LHCN-M2 (cell line): ENCODE measurements around the gene PROSER3. TPM values are rescaled to one million over a fixed set of nuclear protein-coding genes. Genes with fewer than 3 reads are reported as not detected.
"Not testable (repeated sequence)": the region's sequence is repeated elsewhere in the genome, so short reads cannot be mapped to it uniquely, and the experiment has no call there.

ENCODE experiments used
- DNase-seq: peaks from one replicate; pipeline ENCODE4 v3.0.0-alpha.2; 2012; ENCODE audit warnings: low read depth
- total RNA-seq: library from RNA; depleted of rRNA; stranded (reverse); fragments of >200 nt; gene quantifications from 2 replicates; pipeline ENCODE4 v1.2.3, GENCODE V29; 2014

PROSER3 gene
- total RNA-seq, 1 experiment from 2014 or later = 7.2 TPM

DNA sequence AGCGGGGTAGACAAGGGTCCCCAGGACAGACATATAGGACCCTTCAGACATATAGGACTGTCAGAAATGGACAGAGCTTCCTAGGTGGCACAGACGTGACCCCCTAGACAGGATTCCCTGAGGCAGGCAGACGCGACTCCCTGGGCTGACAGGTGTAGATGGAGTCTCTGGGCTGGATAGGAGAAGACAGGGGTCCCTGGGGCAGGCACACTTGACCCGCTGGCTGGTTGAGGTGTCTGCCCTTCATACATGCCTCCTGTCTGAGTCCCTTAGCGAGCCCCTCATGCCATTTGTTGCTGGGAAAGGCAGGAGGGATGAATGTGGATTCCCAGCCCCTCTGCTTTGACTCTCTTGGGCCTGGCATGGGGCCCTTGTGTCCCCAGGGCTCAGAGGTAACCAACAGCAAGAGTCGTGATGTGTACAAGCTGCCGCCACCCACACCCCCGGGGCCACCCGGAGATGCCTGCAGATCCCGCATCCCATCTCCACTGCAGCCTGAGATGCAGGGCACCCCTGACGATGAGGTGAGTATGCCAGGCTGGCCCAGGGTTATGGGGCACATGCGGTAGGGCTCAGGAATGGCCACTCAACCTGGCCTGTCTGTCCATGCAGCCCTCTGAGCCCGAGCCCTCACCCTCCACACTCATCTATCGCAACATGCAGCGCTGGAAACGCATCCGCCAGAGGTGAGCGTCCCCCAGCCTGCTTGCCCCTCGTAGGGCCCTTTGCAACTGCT lies 4.2 kb upstream of the PROSER3 start:
- no peak for DNase-seq

DNA sequence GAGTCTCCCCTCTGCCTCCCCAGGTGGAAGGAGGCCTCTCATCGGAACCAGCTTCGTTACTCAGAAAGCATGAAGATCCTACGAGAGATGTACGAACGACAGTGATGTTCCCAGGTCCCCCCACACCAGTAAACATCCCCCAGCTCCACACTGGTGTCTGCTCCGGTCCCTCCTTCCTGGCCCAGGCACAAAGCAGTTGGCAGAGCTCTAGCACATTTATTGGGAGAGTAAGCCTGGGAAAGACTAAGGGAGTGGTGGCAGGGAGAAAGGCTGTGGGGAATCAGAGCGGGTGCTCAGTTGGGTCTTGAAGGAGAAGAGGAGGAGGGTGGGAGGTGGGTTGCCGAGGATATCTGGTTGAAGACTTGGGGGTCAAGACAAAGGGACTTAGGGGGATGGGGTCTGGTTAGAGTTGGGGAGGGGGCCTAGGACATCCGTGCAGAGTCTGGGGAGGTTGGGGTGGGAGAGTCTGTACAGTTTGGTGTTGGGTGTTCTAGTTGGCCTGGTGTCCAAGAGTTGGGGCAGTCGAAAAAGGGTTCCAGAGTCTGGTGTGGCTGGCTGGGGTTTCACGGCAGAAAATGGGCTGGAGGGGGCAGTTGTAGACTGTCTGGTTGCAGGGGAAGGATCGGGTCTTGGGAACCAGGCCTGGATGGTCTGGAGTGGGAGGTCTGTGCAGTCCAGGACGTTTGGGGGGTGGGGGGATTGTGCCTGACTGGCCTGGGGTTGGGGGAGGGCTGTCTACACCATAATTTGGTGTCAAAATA lies 3.4 kb upstream of the PROSER3 start:
- no peak for DNase-seq

DNA sequence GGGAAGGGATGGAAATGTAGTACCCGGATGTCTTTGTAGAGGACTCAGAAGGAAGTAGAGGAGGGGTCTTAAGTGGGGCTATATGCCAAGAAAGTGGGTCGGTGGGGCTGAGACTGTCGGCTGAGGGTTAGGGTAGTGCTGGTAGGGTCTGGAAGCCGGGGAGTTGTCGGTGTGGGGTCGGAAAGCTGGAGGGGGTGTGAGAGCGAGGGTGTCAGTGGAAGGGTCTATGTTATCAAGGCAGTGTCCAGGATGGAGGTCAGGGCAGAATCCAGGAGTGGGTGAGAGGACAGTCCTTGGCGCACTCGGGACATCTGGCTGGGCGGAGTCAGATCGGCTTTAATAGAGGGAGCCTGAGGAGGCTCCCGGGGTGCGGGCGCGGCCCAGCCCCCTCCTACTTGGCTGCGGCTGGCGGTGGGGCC lies 2.8 kb upstream of the PROSER3 start:
- DNase-seq = no peak

DNA sequence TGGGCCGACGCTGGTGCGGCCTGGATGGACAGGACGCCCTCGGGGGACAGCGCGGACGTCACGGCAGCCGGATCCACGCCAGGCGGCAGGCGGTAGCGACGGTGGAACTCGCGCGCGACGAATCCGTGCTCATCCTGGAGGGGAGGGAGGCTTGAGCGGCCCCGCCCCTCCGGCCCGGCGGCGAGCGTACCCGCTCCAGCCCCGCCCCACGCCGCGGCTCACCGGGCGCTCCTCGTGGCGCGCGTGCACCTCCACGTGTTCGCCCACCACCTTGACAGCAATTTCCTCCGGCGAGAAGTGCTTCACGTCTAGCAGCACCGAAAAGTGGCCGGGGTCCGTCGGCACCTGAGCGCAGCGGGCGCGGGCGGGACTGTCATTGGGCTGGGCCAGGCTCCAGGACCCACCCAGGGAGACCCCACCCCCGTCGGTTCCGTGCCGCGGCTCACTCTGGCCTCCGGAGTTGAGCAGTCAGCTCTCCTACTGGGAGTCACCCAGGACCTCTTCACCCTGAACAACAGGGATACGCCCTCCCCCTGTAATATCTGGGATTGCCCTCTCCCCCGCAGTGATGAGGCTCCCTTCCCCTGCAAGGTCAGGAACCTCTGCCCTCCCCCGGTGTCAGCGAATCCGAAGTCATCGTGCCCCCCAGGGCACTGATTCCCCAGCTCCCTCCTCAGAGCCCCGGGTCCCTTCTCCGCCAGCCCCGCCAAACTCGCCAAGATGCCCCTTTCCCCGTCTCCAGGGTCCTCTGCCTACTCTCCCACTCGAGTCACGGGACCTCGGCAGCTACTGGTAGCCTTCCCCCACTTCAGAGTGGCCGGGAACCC lies 2.2 kb upstream of the PROSER3 start:
- no peak for DNase-seq

DNA sequence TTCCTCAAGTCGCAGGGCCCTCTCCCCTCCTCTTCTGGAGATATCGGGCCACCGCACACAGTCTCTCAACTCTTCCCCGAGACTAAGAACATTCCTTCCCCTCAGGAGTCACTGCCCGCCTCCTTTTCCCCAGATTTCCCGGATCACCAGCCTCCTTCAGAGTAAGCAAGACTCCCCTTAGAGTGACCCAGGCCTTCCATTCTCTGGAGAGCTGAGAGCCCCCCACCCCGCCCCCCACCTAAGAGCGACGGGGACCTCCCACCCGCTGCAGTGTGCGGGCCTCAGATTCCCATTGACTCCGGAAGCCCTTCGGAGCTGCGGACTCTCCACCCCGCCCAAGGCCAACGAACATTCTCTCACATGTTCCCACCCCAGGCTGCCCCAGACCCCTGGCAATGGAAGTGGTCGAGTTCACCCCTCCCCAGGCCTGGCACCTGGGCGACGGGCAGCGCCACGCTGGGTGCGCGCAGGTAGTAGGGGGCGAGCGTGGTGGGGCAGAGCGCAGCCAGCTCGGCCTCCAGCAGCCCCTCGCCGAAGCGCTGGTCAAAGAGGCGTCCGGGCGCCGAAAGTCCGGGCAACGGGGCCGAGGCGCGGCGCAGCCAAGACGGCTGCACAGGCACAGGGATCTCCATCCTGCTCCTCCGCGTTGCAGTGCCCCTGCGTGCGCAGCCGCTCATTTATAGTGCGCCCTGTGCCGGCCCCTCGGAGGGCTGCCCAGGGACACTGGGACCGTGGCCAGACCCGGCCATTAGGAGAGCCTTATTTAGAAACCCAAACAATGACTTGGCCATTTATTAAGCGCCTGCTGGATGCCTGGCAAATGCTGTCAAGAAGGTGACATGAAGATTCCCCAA lies 1.4 kb upstream of the PROSER3 start, which contains the start of gene HSPB6:
Gene HSPB6 (minus strand): TSS at position 653 of the 854 bp plus-strand sequence. CDS start 21 bp downstream, at position 632.
- no peak for DNase-seq

DNA sequence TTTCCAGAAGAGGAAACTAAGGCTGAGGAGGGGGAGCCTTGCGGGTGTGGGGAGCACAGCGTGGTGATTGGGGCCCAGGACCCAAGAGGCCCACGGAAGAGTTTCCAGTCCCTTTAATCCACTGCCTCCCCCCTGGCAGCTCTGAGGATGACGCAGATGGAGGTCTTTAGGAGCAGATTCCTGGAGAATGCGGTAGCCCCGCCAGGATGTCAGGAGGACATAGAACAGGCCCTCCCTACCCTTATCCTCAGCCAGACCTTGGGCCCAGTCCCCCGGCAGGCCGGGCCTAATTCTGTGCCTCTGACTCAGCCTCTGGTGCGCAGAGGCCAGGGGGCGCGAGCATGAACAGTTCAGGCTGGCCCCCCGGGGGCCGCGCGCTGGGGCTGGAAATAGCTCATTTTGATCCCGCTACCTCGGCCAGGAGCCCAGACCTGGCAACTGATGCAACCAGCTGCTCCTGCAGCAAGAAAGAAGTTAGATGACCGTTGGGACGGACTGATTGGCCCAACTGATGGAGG lies 686 bp upstream of the PROSER3 start:
- peak; percentile 85 for DNase-seq

DNA sequence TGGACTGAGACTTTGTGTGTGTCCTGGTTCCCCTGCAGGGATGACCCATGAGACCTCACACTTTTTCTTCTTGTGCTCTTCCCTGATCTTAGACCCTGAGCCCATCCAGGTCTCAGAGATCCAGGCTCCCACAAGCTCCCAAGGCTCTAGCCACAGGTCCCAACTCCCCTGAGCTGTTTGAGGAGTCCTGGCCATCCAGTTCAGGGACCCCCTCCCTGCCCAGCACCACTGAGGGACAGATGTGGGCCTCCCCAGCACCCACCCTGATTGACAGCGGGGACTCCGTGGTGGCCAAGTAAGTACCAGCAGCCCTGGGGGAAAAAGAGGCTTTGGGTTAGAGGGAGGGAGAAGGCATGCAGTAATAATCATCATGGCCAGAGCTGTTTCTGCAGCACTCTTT lies 1.7 kb downstream of the PROSER3 start:
- no peak for DNase-seq

DNA sequence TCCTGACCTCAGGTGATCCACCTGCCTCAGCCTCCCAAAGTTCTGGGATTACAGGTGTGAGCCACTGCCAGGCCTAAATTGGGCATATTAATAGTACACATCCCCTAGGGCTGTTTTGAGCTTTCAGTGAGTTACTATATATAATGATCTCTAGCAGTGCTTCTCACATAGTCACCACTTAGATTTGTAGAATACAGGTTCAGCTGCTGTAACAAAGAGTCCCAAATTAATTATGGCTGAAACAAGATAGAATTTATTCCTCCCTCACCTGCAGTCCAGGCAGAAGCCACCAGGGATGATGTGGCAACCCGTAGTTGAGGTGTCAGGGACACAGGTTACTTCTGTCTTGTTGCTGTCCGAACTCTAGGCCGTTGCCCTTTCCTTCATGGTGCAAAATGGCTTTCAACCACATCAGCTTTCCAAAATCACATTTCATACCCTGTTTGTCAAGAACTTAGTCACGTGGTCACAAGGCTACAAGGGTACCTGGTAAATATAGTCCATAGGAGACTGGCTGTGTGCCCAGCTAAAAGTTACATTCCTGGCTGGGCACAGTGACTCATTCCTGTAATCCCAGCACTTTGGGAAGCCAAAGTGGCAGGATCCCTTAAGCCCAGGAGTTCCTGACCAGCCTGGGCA lies 2.9 kb downstream of the PROSER3 start:
- peak; percentile 47 for DNase-seq

DNA sequence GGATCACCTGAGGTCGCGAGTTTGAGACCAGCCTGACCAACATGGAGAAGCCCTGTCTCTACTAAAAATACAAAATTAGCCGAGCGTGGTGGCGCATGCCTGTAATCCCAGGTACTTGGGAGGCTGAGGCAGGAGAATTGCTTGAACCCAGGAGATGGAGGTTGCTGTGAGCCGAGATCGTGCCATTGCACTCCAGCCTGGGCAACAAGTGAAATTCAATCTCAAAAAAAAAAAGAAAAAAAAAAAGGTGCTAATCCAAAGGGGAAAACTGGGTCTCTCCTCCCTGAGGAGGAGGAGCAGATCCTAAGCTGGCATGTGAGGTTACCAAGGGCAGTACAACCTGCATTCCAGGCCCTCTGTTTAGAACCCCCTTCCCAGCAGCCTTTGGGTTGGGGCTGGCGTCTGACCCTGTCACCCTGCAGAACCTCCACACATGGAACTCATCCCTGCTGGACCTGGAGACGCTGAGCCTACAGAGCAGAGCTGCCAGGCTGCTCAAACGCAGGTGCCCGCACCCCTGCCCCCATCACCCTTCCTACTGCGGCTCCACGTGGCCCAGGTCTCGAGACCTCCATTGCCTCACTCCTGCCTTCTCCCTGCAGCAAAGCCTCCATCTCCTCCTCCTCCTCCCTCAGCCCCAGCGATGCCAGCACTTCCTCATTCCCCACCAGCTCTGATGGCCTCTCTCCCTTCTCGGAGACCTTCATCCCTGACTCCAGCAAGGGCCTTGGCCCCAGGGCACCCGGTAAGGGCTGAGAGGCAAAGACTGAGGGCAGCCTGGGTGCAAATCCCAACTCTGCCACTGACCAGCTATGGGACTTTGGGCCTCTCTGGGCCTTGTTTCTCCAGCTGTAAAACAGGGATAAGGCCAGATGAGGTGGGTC lies 6.7 kb downstream of the PROSER3 start:
- no peak for DNase-seq

DNA sequence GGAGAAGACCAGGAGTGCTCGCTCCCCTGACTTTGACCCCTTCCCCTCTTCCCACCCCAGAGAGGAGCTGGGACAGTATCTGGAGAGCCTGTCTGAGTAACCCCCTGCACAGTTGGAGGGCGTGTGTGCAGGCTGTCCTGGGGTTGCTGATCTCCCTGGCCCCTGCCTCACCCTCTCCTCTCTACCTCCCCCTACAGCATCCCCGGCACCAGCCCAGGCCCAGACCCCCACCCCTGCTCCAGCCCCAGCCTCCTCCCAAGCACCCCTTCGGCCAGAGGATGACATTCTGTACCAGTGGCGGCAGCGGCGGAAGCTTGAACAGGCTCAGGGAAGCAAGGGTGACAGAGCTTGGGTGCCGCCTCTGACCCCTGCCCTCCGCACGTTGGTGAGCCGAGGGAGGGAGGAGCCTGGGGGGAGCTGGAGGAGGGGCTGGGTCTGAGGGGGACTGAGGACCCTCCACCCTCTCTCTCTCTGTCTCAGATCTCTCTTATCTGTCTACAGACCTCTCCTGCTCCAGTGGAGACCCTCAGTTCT lies 8.7 kb downstream of the PROSER3 start:
- no peak for DNase-seq

DNA sequence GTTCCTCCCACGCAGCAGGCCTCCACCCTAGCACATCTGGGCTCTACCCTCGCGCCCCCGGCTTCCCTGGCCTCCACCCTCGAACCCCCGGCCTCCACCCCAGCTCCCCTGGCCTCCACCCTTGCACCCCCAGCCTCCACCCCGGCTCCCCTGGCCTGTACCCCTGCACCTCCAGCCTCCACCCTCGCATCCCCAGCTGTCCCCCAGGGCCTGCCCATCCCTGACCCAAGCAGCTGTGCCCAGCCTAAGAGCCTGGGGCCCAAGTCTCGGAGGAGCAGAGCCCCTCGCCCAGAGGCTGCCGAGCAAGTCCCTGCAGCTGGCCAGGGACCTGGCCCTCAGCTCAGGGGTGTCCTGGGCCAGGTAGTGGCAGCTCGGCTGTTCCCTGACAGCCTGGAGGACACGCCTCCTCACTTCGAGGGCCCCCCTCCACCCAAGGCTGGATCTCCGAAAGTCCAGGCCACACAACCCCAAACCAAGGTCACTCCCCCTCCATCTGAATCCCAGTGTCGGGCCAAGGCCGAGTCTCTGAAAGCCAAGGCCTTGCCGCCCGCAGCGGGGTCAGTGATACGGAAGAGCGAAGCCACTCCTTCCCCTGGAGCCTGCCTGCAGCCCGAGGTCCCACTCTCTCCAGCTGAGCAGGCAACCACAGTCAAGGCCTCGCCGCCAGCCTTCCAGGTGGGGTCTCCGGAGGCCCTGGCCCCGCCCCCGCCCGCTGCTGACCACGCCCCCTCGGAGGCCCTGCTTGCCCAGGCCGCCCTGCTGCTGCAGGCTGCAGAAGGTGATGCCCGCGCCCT lies 9.5 kb downstream of the PROSER3 start:
- DNase-seq = no peak

DNA sequence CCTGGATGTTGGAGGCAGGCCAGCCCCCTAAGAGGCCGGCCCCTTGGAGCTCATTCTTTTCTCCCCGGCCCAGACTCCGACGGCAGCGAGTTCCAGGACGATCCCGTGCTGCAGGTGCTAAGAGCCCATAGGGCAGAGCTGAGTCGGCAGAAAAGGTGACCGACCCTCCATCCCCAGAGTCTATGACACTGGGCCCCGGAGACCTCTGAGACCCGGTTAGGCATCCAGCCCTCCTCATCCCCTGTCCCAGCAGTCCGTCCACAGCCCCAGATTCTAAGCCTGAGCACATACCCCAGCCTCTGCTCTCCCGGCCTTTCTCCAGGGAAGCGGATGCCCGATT lies 10.1 kb downstream of the PROSER3 start:
- no peak for DNase-seq

DNA sequence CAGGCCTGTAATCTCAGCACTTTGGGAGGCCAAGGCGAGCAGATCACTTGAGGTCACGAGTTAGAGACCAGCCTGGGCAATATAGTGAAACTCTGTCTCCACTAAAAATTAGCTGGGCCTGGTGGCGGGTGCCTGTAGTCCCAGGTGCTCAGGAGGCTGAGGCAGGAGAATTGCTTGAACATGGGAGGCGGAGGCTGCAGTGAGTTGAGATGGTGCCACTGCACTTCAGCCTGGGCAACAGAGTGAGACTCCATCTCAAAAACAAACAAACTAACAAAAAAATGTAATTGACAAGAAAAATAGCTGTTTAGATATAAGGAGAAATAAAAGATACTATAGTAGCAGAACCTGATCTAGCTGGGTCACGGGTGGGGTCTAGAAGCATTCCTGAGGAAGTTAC lies 14.4 kb downstream of the PROSER3 start:
- DNase-seq = not testable (repeated sequence)

DNA sequence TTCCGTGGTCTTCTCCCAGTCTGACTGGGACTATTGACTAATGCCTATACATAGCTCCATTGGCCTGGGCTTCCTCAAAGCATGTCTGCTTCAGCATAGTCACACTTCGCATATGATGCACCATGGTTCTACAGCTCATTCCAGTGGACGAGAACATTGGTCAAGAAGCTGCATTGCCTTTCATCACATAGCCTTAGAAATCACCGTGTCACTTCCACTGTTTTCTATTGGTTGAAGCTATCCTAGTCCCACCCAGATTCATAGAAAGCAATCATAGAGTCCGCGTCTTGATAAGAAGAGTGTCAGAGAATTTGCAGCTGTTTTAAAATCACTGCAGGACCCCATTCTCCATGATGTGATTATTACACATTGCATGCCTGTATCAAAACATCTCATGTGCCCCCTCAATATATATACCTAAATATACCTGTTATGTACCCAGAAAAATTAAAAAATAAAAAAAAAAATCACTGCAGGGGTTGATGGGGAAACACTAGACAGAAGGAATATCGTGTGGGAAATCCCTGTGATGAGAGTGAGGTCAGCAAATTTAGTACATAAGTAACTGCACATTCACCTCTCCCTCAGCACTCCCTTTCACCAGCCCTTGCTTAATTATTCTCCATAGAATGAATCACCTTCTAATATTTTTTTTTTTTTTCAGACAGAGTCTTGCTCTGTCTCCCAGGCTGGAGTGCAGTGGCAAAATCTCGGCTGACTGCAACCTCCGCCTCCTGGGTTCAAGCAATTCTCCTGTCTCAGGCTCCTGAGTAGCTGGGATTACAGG lies 15.2 kb downstream of the PROSER3 start:
- DNase-seq = peak; percentile 12

DNA sequence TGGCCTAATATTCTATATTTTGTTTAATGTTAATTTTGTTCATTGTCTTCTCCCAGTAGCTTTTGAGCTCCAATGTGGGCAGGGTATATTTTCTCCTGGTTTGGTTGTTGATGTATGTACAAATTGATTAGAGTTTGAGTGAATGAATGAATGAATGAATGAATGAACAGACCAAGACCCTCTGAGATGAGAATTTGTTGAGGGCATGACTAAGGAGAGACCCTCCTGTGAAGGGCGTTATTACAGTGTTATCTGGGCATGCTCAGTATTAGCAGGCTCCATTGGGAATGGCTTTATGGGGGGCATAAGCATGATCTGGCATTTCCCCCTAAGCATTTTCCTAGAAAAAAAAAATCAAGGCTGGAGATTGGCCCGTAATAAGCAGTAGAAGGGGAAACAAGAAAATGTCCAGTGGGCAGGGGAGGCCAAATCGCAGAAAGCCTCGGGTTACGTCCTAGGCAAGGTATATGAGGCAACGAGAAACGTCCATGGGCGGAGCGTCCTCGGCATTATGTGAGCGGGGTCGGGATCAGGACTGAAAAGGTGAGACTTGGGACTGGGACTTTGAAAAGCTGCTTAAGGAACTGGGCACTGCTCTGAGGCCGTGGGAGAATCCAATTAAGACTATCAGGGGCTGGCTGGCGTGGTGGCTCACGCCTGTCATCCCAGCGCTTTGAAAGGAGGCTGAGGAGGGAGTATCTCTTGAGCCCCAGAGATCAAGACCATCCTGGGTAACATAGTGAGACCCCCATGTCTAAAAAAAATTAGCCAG lies 16.5 kb downstream of the PROSER3 start:
- no peak for DNase-seq

DNA sequence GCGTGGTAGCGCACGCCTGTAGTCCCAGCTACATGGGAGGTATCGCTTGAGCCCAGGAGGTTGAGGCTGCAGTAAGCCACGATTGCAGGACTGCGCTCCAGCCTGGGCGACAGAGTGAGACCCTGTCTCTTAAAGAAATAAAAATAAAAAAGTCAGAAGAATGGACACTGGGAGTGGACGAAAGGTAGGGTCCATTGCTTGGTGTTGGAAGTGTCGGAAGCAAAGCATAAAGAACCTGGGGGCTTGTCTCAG lies 17.0 kb downstream of the PROSER3 start:
- DNase-seq = no peak
